SU-DHL-6 (cell line): ENCODE results near the gene TDRD1.

Source experiments
- H2AFZ ChIP-seq: fragments of 200-600 bp; sonication (generic); 2 replicates; pipeline ENCODE4 v1.6.1; 2014; ENCODE audit warnings: low read depth, mild to moderate bottlenecking, moderate library complexity, mixed read lengths, antibody characterized with exemption, low read length; ENCODE audit not compliant: severe bottlenecking
- H3F3A ChIP-seq: fragments of 200-600 bp; shearing (Covaris generic); 2 replicates; pipeline ENCODE4 v1.6.0; 2016; ENCODE audit warnings: antibody characterized with exemption, mild to moderate bottlenecking; ENCODE audit not compliant: insufficient read depth
- H3K27ac ChIP-seq: fragments of 200-600 bp; sonication (generic); 2 replicates; pipeline ENCODE4 v1.5.1; 2016; ENCODE audit warnings: low read depth, mild to moderate bottlenecking, low read length, moderate library complexity, mixed read lengths
- H3K27me3 ChIP-seq: fragments of 200-600 bp; sonication (generic), shearing (Covaris generic); 2 replicates; pipeline ENCODE4 v1.6.0; 2014; ENCODE audit warnings: mild to moderate bottlenecking, low read length
- H3K36me3 ChIP-seq: fragments of 200-600 bp; sonication (generic); 2 replicates; pipeline ENCODE4 v1.6.1; 2014; ENCODE audit warnings: mild to moderate bottlenecking, low read length, mixed read lengths
- H3K4me2 ChIP-seq: fragments of 300-600, 200-600 bp; shearing (Covaris generic), sonication (generic); 2 replicates; pipeline ENCODE4 v1.6.0; 2014; ENCODE audit warnings: low read length, low read depth, mild to moderate bottlenecking; ENCODE audit not compliant: poor library complexity, severe bottlenecking
- H3K4me3 ChIP-seq: fragments of 200-600 bp; sonication (generic); 2 replicates; pipeline ENCODE4 v1.5.1; 2014; ENCODE audit warnings: antibody characterized with exemption, low read length, mild to moderate bottlenecking, mixed read lengths; ENCODE audit not compliant: insufficient read depth, poor library complexity, severe bottlenecking
- H3K79me2 ChIP-seq: fragments of 200-600 bp; sonication (generic); 2 replicates; pipeline ENCODE4 v1.6.1; 2014; ENCODE audit warnings: mild to moderate bottlenecking, low read length, moderate library complexity; ENCODE audit not compliant: insufficient read depth
- H3K9ac ChIP-seq: fragments of 200-600 bp; sonication (generic); 2 replicates; pipeline ENCODE4 v1.7.0; 2014; ENCODE audit warnings: mild to moderate bottlenecking, low read length
- H3K9me2 ChIP-seq: fragments of 200-600 bp; sonication (generic); replicated peaks from 2 replicates; pipeline ENCODE4 v1.6.1; 2014; ENCODE audit warnings: low read length; ENCODE audit not compliant: insufficient read depth
- H3K9me3 ChIP-seq: fragments of 200-600 bp; sonication (generic); 2 replicates; pipeline ENCODE4 v1.6.1; 2014; ENCODE audit warnings: low read length, mixed read lengths; ENCODE audit not compliant: insufficient read depth
- H4K20me1 ChIP-seq: fragments of 200-600 bp; sonication (generic); 2 replicates; pipeline ENCODE4 v1.6.1; 2014; ENCODE audit warnings: low read depth, mild to moderate bottlenecking, antibody characterized with exemption, low read length, moderate library complexity, mixed read lengths
- CTCF ChIP-seq: fragments of 200-600 bp; sonication (generic); IDR thresholded peaks from one replicate; pipeline ENCODE4 v1.5.1; 2017; ENCODE audit warnings: antibody characterized with exemption, mild to moderate bottlenecking, low read length, moderate library complexity; ENCODE audit not compliant: insufficient read depth, poor library complexity, severe bottlenecking
- EZH2phosphoT487 ChIP-seq: fragments of 200-600 bp; sonication (generic), shearing (Covaris generic); conservative IDR thresholded peaks from 2 replicates; pipeline ENCODE4 v1.6.1; 2018; ENCODE audit warnings: mild to moderate bottlenecking, antibody characterized with exemption, low read length, moderate library complexity, mixed read lengths

Gene TDRD1

DNA sequence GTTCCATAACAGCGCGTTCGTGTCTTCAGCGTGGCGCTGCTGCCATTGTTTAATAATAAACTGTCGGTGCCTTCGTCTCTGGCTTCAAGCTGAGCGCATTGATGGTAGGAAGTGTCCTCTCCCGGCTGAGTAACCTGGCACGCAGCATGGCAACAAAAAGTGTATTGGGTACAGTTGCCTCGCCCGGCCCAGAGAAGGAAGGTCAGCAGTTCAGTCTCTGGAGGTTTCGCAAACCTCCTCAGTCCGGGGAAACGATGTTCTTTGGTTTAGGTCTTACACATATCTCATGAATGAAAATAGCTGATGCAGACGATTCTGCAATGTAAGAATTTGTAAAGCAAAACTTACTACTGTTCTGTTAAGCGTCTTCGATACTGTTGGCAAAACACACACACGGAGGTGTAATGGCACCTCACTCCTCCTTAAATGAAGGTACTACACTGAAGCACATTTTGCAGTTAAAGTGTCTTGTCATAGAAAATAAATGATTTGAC, 4.4 kb upstream of the TDRD1 start:
- peak overlapping the region; percentile 65 for H3K9ac ChIP-seq
- TF ChIP-seq CTCF (no peak), EZH2phosphoT487 (no peak)
- peak overlapping the region; percentile 94 for H2AFZ ChIP-seq
- H3K4me2 ChIP-seq = peak overlapping the region; percentile 81
- H3F3A ChIP-seq = no peaks in the 10 kb centered on the region
- no peaks in the 10 kb centered on the region for H3K79me2 ChIP-seq
- no peaks in the 10 kb centered on the region for H3K9me2 ChIP-seq
- H3K4me3 ChIP-seq = peak overlapping the region; percentile 69
- H3K27ac ChIP-seq = no peak overlapping the region
- no peaks in the 10 kb centered on the region for H3K9me3 ChIP-seq
- H3K36me3 ChIP-seq = no peaks in the 10 kb centered on the region
- H4K20me1 ChIP-seq = no peaks in the 10 kb centered on the region
- no peaks in the 10 kb centered on the region for H3K27me3 ChIP-seq

- Histone ChIP-seq H3K9me2 (no peaks in the 10 kb centered on the region), H4K20me1 (no peaks in the 10 kb centered on the region), H3K27me3 (no peaks in the 10 kb centered on the region), H2AFZ (no peak overlapping the region), H3K36me3 (no peaks in the 10 kb centered on the region), H3K9ac (no peak overlapping the region), H3K9me3 (no peaks in the 10 kb centered on the region), H3K79me2 (no peaks in the 10 kb centered on the region), H3F3A (no peaks in the 10 kb centered on the region), H3K4me3 (no peak overlapping the region), H3K27ac (no peak overlapping the region), H3K4me2 (no peak overlapping the region)
- TF ChIP-seq EZH2phosphoT487 = no peak
Measured at GRCh38 chr10:114175667-114176066, 3.5 kb upstream of the TDRD1 start.

GRCh38 chr10:114176511-114176910, 2.6 kb upstream of the TDRD1 start:
- H4K20me1 ChIP-seq = no peaks in the 10 kb centered on the region
- TF ChIP-seq EZH2phosphoT487 (no peak), CTCF (no peak)
- no peaks in the 10 kb centered on the region for H3K9me2 ChIP-seq
- H3K36me3 ChIP-seq = no peaks in the 10 kb centered on the region
- no peaks in the 10 kb centered on the region for H3K27me3 ChIP-seq
- H3K4me2 ChIP-seq = no peak overlapping the region
- H3K9ac ChIP-seq = no peak overlapping the region
- H3K79me2 ChIP-seq = no peaks in the 10 kb centered on the region
- H3F3A ChIP-seq = no peaks in the 10 kb centered on the region
- no peak overlapping the region for H3K27ac ChIP-seq
- H2AFZ ChIP-seq = no peak overlapping the region
- H3K9me3 ChIP-seq = no peaks in the 10 kb centered on the region
- H3K4me3 ChIP-seq = no peak overlapping the region

- H3K79me2 ChIP-seq = no peaks in the 10 kb centered on the region
- H3K27ac ChIP-seq = no peak overlapping the region
- no peak overlapping the region for H3K4me2 ChIP-seq
- no peaks in the 10 kb centered on the region for H4K20me1 ChIP-seq
- H3K9me3 ChIP-seq = no peaks in the 10 kb centered on the region
- H3K36me3 ChIP-seq = no peaks in the 10 kb centered on the region
- no peak overlapping the region for H3K9ac ChIP-seq
- no peak overlapping the region for H2AFZ ChIP-seq
- H3F3A ChIP-seq = no peaks in the 10 kb centered on the region
- no peak overlapping the region for H3K4me3 ChIP-seq
- H3K27me3 ChIP-seq = no peaks in the 10 kb centered on the region
- H3K9me2 ChIP-seq = no peaks in the 10 kb centered on the region
- no peak for TF ChIP-seq EZH2phosphoT487
- no peak for TF ChIP-seq CTCF
Measured at GRCh38 chr10:114179747-114180146, 594 bp downstream of the TDRD1 start.
